Sigmoid colon (tissue), 4 donors: ENCODE data around the gene FCHSD2.

Source experiments
- EP300 ChIP-seq, 4 donors: sonication (generic); formaldehyde crosslinking; IDR thresholded peaks; one replicate each; pipeline ENCODE4 v1.6.1; 2017; ENCODE audit warnings: antibody characterized with exemption in 4 of 4
- TF ChIP-seq, protein P1 (sequence below), 4 experiments: fragments of 450-650 bp in 3 of 4; fragments of 200-600 bp in 1 of 4; IDR thresholded peaks; one replicate each; pipeline ENCODE4 v1.5.1; 2016 to 2019; ENCODE audit warnings: antibody characterized with exemption in 4 of 4, mild to moderate bottlenecking in 3 of 4, moderate library complexity in 2 of 4

- TF ChIP-seq, protein P1, sequence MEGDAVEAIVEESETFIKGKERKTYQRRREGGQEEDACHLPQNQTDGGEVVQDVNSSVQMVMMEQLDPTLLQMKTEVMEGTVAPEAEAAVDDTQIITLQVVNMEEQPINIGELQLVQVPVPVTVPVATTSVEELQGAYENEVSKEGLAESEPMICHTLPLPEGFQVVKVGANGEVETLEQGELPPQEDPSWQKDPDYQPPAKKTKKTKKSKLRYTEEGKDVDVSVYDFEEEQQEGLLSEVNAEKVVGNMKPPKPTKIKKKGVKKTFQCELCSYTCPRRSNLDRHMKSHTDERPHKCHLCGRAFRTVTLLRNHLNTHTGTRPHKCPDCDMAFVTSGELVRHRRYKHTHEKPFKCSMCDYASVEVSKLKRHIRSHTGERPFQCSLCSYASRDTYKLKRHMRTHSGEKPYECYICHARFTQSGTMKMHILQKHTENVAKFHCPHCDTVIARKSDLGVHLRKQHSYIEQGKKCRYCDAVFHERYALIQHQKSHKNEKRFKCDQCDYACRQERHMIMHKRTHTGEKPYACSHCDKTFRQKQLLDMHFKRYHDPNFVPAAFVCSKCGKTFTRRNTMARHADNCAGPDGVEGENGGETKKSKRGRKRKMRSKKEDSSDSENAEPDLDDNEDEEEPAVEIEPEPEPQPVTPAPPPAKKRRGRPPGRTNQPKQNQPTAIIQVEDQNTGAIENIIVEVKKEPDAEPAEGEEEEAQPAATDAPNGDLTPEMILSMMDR (IDR thresholded peaks at IDR 0.05), result no peak
- no peak for TF ChIP-seq EP300 (IDR thresholded peaks at IDR 0.05)
Observed at GRCh38 chr11:73048446-73048845, 93.7 kb downstream of the FCHSD2 start.
